Fibroblast of lung (primary cell): ENCODE data around the gene ENTPD7.

Experiments
- CTCF ChIP-seq, 2 donors: IDR thresholded peaks in 1 of 2; conservative IDR thresholded peaks in 1 of 2; 1 replicate in 1 of 2; 2 replicates in 1 of 2; pipeline ENCODE4 v1.5.1; 2011 to 2012; ENCODE audit warnings: low read length in 2 of 2, control low read depth in 1 of 2, inconsistent platforms in 1 of 2, low read depth in 1 of 2, mild to moderate bottlenecking in 1 of 2
- EZH2 ChIP-seq: IDR thresholded peaks from 2 replicates; pipeline ENCODE4 v1.5.1; 2012; ENCODE audit warnings: low read length, control low read depth, mild to moderate bottlenecking; ENCODE audit errors: missing control alignments

- TF ChIP-seq CTCF (conservative IDR thresholded peaks at IDR 0.05 in 1 of 2, IDR thresholded peaks at IDR 0.05 in 1 of 2; ENCODE audit: low read depth in 1 of 2, low read length in 2 of 2) (no peak), EZH2 (no peak)
These were observed 683 bp upstream of the ENTPD7 start for GRCh38 chr10:99658622-99659030.
